Measurements from ENCODE around the gene PISD.

GRCh38 chr22:31620756-31621480 is 41.1 kb downstream of the PISD start:
- TF ChIP-seq CTCF (IDR thresholded peaks at IDR 0.05) (no peak), EZH2phosphoT487 (IDR thresholded peaks at IDR 0.05) (no peak)

All from neural progenitor cell (in vitro differentiated cells).